ENCODE measurements around the gene HOXC11. TPM values are rescaled to one million over a fixed set of nuclear protein-coding genes. Genes with fewer than 3 reads are reported as not detected.

HOXC11 gene
- total and polyA plus RNA-seq, 2 donors (not counting 1 experiment from before 2014, with no cell fraction given) = not detected

DNA sequence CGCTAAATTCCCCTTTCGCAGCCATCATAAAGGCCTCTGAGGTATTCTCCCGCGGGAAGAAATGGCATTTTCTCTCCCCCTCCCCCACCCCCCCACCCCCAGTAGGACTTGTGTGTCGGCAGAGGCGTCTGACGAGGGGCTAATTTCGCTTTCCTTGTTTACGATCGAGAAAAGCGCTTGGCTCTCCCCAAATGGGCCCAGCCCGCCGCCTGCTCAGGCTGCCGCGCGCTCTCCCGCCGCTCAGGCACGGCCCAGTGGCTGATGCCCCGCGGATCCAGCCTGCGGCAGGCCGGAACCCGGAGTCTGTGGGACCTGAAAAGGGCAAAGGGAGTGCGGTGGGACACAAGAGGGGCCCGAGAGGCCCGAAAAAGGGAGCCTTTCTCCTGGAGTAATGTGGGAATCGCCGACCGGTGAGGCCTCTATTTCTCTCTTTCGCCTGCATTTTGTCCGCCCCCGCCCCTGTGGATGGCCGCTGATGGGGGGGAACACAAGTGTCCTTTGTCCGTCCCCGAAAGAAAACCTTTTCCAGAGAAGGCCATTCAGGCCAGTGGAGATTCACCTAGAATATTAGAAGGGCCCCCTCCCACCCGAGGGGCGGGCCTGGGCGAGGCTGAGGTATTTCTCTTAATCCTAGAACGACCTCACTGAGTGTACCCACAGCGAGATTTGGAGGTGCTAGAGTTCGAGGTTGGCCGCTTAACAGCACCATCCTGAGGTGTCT, 46.3 kb downstream of the HOXC11 start:
- Histone ChIP-seq H3K4me1 (ENCODE audit: control insufficient read depth in 2 of 2, insufficient read depth in 2 of 2, low read length in 2 of 2) (peaks cover 22 to 39% of the 10 kb centered on the region in 2 donors), H3K36me3 (replicated peaks in 1 of 2; ENCODE audit: control extremely low read depth in 1 of 2, control insufficient read depth in 1 of 2, extremely low read depth in 1 of 2, insufficient read depth in 2 of 2, low read length in 1 of 2) (no peaks in the 10 kb centered on the region), H3K27ac (ENCODE audit: low read length in 2 of 2) (no peak overlapping the region), H3K4me2 (replicated peaks; ENCODE audit: low read depth, low read length, poor library complexity, severe bottlenecking) (peak overlapping the region; percentile 88), H3K27me3 (replicated peaks in 1 of 4; ENCODE audit: control extremely low read depth in 1 of 4, control insufficient read depth in 3 of 4, insufficient read depth in 4 of 4, low read length in 3 of 4) (peaks cover 0 to 93% (median 71%) of the 10 kb centered on the region in 4 experiments), H3K9me3 (ENCODE audit: control extremely low read depth in 1 of 3, control insufficient read depth in 2 of 3, insufficient read depth in 1 of 3, low read length in 2 of 3) (peaks cover 0 to 42% (median 6%) of the 10 kb centered on the region in 3 donors), H4K20me1 (ENCODE audit: control insufficient read depth, insufficient read depth, low read length, poor library complexity, severe bottlenecking) (no peaks in the 10 kb centered on the region), H3K9ac (ENCODE audit: low read length) (no peak overlapping the region), H3K4me3 (ENCODE audit: control extremely low read depth in 1 of 5, extremely low read depth in 1 of 5, insufficient read depth in 1 of 5, low read depth in 2 of 5, low read length in 4 of 5) (no peak overlapping the region), H2AFZ (ENCODE audit: insufficient read depth, low read depth, low read length, poor library complexity, severe bottlenecking) (no peak overlapping the region), H3K79me2 (ENCODE audit: control insufficient read depth, insufficient read depth, low read length) (no peaks in the 10 kb centered on the region)
- Mint-ChIP-seq H3K27me3 (peaks cover 67% of the 10 kb centered on the region), H3K4me3 (peak overlapping the region; percentile 16), H3K27ac (peak overlapping the region; percentile 53), H3K9me3 (ENCODE audit: insufficient read depth) (no peaks in the 10 kb centered on the region), H3K4me1 (peaks cover 22% of the 10 kb centered on the region)
- DNase-seq (peak; percentile 34), ATAC-seq (ENCODE audit: low read depth) (no peak)
- ChIA-PET POLR2A (no interaction called here), CTCF (no interaction called here)
- intact Hi-C loops (cut with micrococcal nuclease) = no loop called here
- WGBS (ENCODE audit: insufficient coverage) = 24% methylated on average over 26 of the region's 43 CpGs
- no peak for TF ChIP-seq EZH2 (IDR thresholded peaks at IDR 0.05; ENCODE audit: borderline replicate concordance, insufficient read depth, low read depth, low read length, poor library complexity, severe bottlenecking)
- TF ChIP-seq, protein P1, sequence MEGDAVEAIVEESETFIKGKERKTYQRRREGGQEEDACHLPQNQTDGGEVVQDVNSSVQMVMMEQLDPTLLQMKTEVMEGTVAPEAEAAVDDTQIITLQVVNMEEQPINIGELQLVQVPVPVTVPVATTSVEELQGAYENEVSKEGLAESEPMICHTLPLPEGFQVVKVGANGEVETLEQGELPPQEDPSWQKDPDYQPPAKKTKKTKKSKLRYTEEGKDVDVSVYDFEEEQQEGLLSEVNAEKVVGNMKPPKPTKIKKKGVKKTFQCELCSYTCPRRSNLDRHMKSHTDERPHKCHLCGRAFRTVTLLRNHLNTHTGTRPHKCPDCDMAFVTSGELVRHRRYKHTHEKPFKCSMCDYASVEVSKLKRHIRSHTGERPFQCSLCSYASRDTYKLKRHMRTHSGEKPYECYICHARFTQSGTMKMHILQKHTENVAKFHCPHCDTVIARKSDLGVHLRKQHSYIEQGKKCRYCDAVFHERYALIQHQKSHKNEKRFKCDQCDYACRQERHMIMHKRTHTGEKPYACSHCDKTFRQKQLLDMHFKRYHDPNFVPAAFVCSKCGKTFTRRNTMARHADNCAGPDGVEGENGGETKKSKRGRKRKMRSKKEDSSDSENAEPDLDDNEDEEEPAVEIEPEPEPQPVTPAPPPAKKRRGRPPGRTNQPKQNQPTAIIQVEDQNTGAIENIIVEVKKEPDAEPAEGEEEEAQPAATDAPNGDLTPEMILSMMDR (IDR thresholded peaks at IDR 0.05) = no peak

DNA sequence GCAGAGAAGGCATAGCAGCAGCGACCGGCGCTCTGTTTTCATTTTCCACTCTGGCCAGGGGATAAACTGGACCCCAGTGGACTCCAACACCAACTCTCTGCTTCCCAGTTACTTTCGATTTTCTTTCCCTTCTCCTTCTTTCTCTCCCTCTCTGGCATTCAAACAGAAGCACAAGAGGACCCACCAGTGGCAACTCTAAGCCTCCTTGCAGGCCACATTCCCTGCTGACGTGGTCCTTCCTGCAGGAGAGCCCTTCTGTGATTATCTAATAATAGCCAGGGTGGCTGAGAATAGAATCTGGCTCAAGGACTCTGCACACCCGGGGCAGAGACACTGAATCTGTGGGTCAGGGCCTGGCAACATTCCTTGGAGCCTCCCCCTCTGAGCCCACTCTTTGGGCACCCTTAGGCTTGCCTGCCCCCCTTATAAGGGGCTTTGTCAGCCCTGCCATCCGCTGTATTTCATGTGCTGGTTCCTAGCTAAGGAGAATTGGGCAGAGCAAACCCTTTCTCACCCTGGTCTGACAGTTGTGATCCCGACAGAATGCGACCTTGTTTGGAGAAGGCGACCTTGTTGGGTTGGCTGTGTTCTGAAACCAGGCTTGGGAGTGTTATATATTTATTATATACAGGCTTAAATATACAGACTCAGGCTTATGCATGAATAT, 47.1 kb downstream of the HOXC11 start:
- Histone ChIP-seq H3K79me2 (ENCODE audit: control insufficient read depth, insufficient read depth, low read length) (no peaks in the 10 kb centered on the region), H3K4me3 (ENCODE audit: control extremely low read depth in 1 of 5, extremely low read depth in 1 of 5, insufficient read depth in 1 of 5, low read depth in 2 of 5, low read length in 4 of 5) (no peak overlapping the region), H3K9ac (ENCODE audit: low read length) (no peak overlapping the region), H2AFZ (ENCODE audit: insufficient read depth, low read depth, low read length, poor library complexity, severe bottlenecking) (no peak overlapping the region), H3K27me3 (replicated peaks in 1 of 4; ENCODE audit: control extremely low read depth in 1 of 4, control insufficient read depth in 3 of 4, insufficient read depth in 4 of 4, low read length in 3 of 4) (peaks cover 0 to 92% (median 67%) of the 10 kb centered on the region in 4 experiments), H3K4me1 (ENCODE audit: control insufficient read depth in 2 of 2, insufficient read depth in 2 of 2, low read length in 2 of 2) (peaks cover 19 to 31% of the 10 kb centered on the region in 2 donors), H3K9me3 (ENCODE audit: control extremely low read depth in 1 of 3, control insufficient read depth in 2 of 3, insufficient read depth in 1 of 3, low read length in 2 of 3) (peaks cover 0 to 38% (median 4%) of the 10 kb centered on the region in 3 donors), H3K27ac (ENCODE audit: low read length in 2 of 2) (no peak overlapping the region), H3K4me2 (replicated peaks; ENCODE audit: low read depth, low read length, poor library complexity, severe bottlenecking) (no peak overlapping the region), H3K36me3 (replicated peaks in 1 of 2; ENCODE audit: control extremely low read depth in 1 of 2, control insufficient read depth in 1 of 2, extremely low read depth in 1 of 2, insufficient read depth in 2 of 2, low read length in 1 of 2) (no peaks in the 10 kb centered on the region), H4K20me1 (ENCODE audit: control insufficient read depth, insufficient read depth, low read length, poor library complexity, severe bottlenecking) (no peaks in the 10 kb centered on the region)
- 37% methylated on average over 5 of the region's 10 CpGs for WGBS (ENCODE audit: insufficient coverage)
- H3K27me3 Mint-ChIP-seq = peaks cover 61% of the 10 kb centered on the region
- H3K27ac Mint-ChIP-seq = peak overlapping the region; percentile 33
- TF ChIP-seq EZH2 (IDR thresholded peaks at IDR 0.05; ENCODE audit: borderline replicate concordance, insufficient read depth, low read depth, low read length, poor library complexity, severe bottlenecking) = no peak
- TF ChIP-seq, protein P1 (IDR thresholded peaks at IDR 0.05) = no peak
- DNase-seq = no peak
- H3K4me1 Mint-ChIP-seq = peaks cover 22% of the 10 kb centered on the region
- no peaks in the 10 kb centered on the region for H3K9me3 Mint-ChIP-seq (ENCODE audit: insufficient read depth)
- intact Hi-C loops (cut with micrococcal nuclease) = no loop called here
- ATAC-seq (ENCODE audit: low read depth) = no peak
- POLR2A ChIA-PET = no interaction called here
- H3K4me3 Mint-ChIP-seq = no peak overlapping the region
- CTCF ChIA-PET = no interaction called here
